8988T (cell line): ENCODE measurements around the gene ANGPTL5.
A peak's percentile ranks its signal among the peaks of the same experiment; 100 is the strongest.
"Not testable (repeated sequence)": the region's sequence is repeated elsewhere in the genome, so short reads cannot be mapped to it uniquely, and the experiment has no call there.

Source experiments
- DNase-seq: peaks from one replicate; pipeline ENCODE4 v3.0.0; 2011

Gene ANGPTL5

GRCh38 chr11:101916422-101916821 is at the start of gene ANGPTL5:
TSS of gene ANGPTL5 (minus strand) at chr11:101916522. CDS start at chr11:101907909, 8,613 bp downstream.
- no peak for DNase-seq

GRCh38 chr11:101964200-101964599 is 47.9 kb upstream of the ANGPTL5 start:
- DNase-seq: not testable (repeated sequence)

- DNase-seq: no peak
Observed at GRCh38 chr11:101960231-101960630, 43.9 kb upstream of the ANGPTL5 start.

- no peak for DNase-seq
Observed at GRCh38 chr11:101955701-101956100, 39.4 kb upstream of the ANGPTL5 start.

- DNase-seq: no peak
Observed at GRCh38 chr11:101955278-101955677, 39.0 kb upstream of the ANGPTL5 start.

- DNase-seq: no peak
Observed at GRCh38 chr11:101949680-101950220, 33.4 kb upstream of the ANGPTL5 start.

GRCh38 chr11:101945448-101945847 is 29.1 kb upstream of the ANGPTL5 start:
- no peak for DNase-seq

GRCh38 chr11:101944923-101945322 is 28.6 kb upstream of the ANGPTL5 start:
- no peak for DNase-seq

GRCh38 chr11:101940901-101941520 is 24.7 kb upstream of the ANGPTL5 start:
- no peak for DNase-seq

- no peak for DNase-seq
Observed at GRCh38 chr11:101931692-101932091, 15.4 kb upstream of the ANGPTL5 start.

- no peak for DNase-seq
Observed at GRCh38 chr11:101929294-101929915, 13.1 kb upstream of the ANGPTL5 start.

GRCh38 chr11:101923554-101923953 is 7.2 kb upstream of the ANGPTL5 start:
- DNase-seq: no peak

- DNase-seq: no peak
Observed at GRCh38 chr11:101920992-101921391, 4.7 kb upstream of the ANGPTL5 start.

- no peak for DNase-seq
Observed at GRCh38 chr11:101917226-101917625, 904 bp upstream of the ANGPTL5 start.

GRCh38 chr11:101915791-101916291 is 481 bp downstream of the ANGPTL5 start:
- no peak for DNase-seq

- DNase-seq: peak; percentile 69
Observed at GRCh38 chr11:101914738-101915426, 1.4 kb downstream of the ANGPTL5 start, which contains the start of gene CEP126. TSS of gene CEP126 (plus strand) at chr11:101915010. CDS start at chr11:101915285, 275 bp downstream.

GRCh38 chr11:101914341-101914737 is 2.0 kb downstream of the ANGPTL5 start:
- DNase-seq: no peak

- no peak for DNase-seq
Observed at GRCh38 chr11:101913656-101914055, 2.7 kb downstream of the ANGPTL5 start.

GRCh38 chr11:101912823-101913284 is 3.5 kb downstream of the ANGPTL5 start:
- DNase-seq: no peak

GRCh38 chr11:101909087-101909486 is 7.2 kb downstream of the ANGPTL5 start:
- no peak for DNase-seq

- DNase-seq: no peak
Observed at GRCh38 chr11:101907815-101908214, 8.5 kb downstream of the ANGPTL5 start.

- no peak for DNase-seq
Observed at GRCh38 chr11:101894505-101894904, 21.8 kb downstream of the ANGPTL5 start.

- no peak for DNase-seq
Observed at GRCh38 chr11:101889767-101890166, 26.6 kb downstream of the ANGPTL5 start.
